Naive thymus-derived CD8-positive, alpha-beta T cell (primary cell): ENCODE measurements around the gene AKAP6. TPM values are rescaled to one million over a fixed set of nuclear protein-coding genes. Genes with fewer than 3 reads are reported as not detected.
"Not testable (repeated sequence)": the region's sequence is repeated elsewhere in the genome, so short reads cannot be mapped to it uniquely, and the experiment has no call there.

Experiments
- ATAC-seq, 2 donors: fragments of 150-1000 bp; cut with Tn5 transposase in 1 of 2; sonication (Bioruptor Pico), chemical (Tn5 transposase) in 1 of 2; 1 replicate in 1 of 2; 2 replicates in 1 of 2; pipeline ENCODE4 v1.10.0; 2021; ENCODE audit warnings: mild to moderate bottlenecking in 2 of 2, moderate library complexity in 2 of 2
- POLR2A ChIA-PET: fragments of 350-600 bp; sonication (Branson Sonifier 250); formaldehyde crosslinking; loops from one replicate; lab custom pipeline; 2021; ENCODE audit warnings: antibody characterized with exemption; lab: Charles Lee
- DNase-seq, 10 donors: peaks; one replicate each; pipeline versions ENCODE4 v3.0.0 to v3.0.0-alpha.2; 2020 to 2022
- H3K27ac Mint-ChIP-seq, 10 donors: one replicate each; pipeline ENCODE4 v1.8.0; 2020 to 2022; ENCODE audit warnings: mild to moderate bottlenecking in 10 of 10, mixed read lengths in 10 of 10, moderate library complexity in 4 of 10, inconsistent platforms in 1 of 10
- H3K27me3 Mint-ChIP-seq, 5 donors: one replicate each; pipeline ENCODE4 v1.8.0; 2021 to 2022; ENCODE audit warnings: mixed read lengths in 5 of 5
- H3K36me3 Mint-ChIP-seq, 3 donors: one replicate each; pipeline ENCODE4 v1.8.0; 2020 to 2022; ENCODE audit warnings: mixed read lengths in 3 of 3, mild to moderate bottlenecking in 2 of 3, inconsistent platforms in 1 of 3
- H3K4me1 Mint-ChIP-seq, 4 donors: one replicate each; pipeline ENCODE4 v1.8.0; 2021 to 2022; ENCODE audit warnings: mixed read lengths in 4 of 4
- H3K4me3 Mint-ChIP-seq, 10 donors: one replicate each; pipeline ENCODE4 v1.8.0; 2020 to 2022; ENCODE audit warnings: mild to moderate bottlenecking in 10 of 10, mixed read lengths in 10 of 10, moderate library complexity in 6 of 10, inconsistent platforms in 1 of 10
- H3K9me3 Mint-ChIP-seq, 9 donors: one replicate each; pipeline ENCODE4 v1.8.0; 2020 to 2022; ENCODE audit warnings: mixed read lengths in 9 of 9, mild to moderate bottlenecking in 3 of 9, inconsistent platforms in 1 of 9, moderate library complexity in 1 of 9
- polyA plus RNA-seq, 3 donors: library from polyadenylated mRNA; unstranded; fragments of 300-500 nt; fragmentation: Illumina TruSeq; gene quantifications; one replicate each; pipeline ENCODE4 v1.2.3, GENCODE V29; 2021
- total RNA-seq, 8 experiments: library from RNA in 2 of 8; stranded (reverse) in 2 of 8; gene quantifications; one replicate each; pipeline ENCODE4 v1.2.3 and lab custom pipeline; 2021 to 2026

Gene AKAP6
- total and polyA plus RNA-seq, 5 experiments from 2014 or later = 1.4 to 4.6 (median 3.2) TPM

DNA sequence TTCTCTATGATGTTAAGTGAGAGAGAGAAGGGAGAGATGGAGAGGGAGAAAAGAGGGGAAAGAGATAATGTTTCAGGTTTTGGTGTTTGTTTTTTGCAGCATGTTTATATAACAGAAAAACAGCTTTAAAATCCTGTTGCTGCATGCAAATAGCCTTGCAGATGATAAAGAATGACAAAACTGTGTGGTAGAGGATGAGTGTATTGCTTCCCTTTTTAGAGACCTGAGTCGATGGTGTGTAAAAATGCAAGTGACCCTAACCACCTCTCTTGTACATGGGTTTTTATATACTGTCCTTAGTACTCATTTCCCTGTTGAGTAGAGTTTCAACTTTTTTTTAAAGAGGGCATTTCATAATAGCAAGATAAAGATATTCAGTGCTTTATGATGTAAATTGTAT, 249.1 kb downstream of the AKAP6 start:
- Mint-ChIP-seq H3K36me3 (no peaks in the 10 kb centered on the region), H3K4me3 (no peak overlapping the region), H3K9me3 (peaks cover 0 to 3% (median 0%) of the 10 kb centered on the region in 9 donors), H3K27ac (no peak overlapping the region), H3K4me1 (no peaks in the 10 kb centered on the region), H3K27me3 (peaks cover 0 to 9% (median 2%) of the 10 kb centered on the region in 5 donors)
- ATAC-seq (no peak), DNase-seq (no peak)
- POLR2A ChIA-PET = no interaction called here

DNA sequence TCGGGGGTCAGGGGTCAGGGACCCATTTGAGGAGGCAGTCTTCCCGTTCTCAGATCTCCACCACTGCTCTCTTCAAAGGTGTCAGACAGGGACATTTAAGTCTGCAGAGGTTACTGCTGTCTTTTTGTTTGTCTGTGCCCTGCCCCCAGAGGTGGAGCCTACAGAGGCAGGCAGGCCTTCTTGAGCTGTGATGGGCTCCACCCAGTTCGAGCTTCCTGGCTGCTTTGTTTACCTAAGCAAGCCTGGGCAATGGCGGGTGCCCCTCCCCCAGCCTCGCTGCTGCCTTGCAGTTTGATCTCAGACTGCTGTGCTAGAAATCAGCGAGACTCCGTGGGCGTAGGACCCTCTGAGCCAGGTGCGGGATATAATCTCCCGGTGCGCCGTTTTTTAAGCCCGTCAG, 254.3 kb downstream of the AKAP6 start:
- H3K4me1 Mint-ChIP-seq, POLR2A ChIA-PET, ATAC-seq, H3K4me3 Mint-ChIP-seq, H3K36me3 Mint-ChIP-seq, DNase-seq, H3K27ac Mint-ChIP-seq: not testable (repeated sequence)
- Mint-ChIP-seq H3K27me3 (peaks cover 0 to 11% (median 5%) of the 10 kb centered on the region in 5 donors), H3K9me3 (peaks cover 0 to 10% (median 5%) of the 10 kb centered on the region in 9 donors)

DNA sequence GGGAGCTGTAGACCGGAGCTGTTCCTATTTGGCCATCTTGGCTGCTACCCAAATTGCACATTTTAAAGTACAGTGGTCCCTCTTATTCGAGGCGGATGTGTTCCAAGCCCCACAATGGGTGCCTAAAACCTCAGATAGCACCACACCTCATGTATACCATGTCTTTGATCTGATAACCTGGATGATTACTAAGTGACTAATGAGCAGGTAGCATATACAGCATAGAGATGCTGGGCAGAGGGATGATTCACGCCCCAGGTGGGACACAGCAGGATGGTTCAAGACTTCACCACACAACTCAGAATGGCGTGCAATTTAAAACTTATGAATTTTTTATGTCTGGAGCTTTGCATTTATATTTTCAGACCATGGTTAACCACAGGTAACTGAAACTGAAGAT, 255.0 kb downstream of the AKAP6 start:
- ATAC-seq (no peak), DNase-seq (no peak)
- peaks cover 0 to 2% (median 0%) of the 10 kb centered on the region in 3 donors for H3K36me3 Mint-ChIP-seq
- no peak overlapping the region for H3K4me3 Mint-ChIP-seq
- no peak overlapping the region for H3K27ac Mint-ChIP-seq
- peaks cover 0 to 11% (median 5%) of the 10 kb centered on the region in 5 donors for H3K27me3 Mint-ChIP-seq
- H3K4me1 Mint-ChIP-seq = no peaks in the 10 kb centered on the region
- H3K9me3 Mint-ChIP-seq = peaks cover 0 to 10% (median 5%) of the 10 kb centered on the region in 9 donors
- POLR2A ChIA-PET = no interaction called here

DNA sequence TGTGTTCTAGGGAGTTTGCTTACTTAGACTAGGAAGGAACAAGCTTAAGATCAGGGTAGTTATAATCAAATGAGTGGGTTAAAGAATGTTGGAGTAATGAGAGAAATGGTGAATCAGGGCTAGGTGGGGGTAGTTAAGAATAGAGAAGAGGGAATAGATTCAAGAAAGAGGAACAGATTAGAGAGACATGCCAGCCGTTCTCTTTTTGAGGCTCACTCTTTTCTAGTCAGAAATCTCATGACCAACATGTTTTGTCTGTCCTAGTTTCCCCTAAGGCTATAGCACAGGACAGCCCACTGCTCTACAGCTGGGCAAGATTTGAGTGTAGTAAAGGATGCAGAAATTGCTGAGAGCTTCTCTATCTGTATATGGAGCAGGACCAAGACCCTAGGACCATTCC, 258.4 kb downstream of the AKAP6 start:
- Mint-ChIP-seq H3K4me3 (no peak overlapping the region), H3K27me3 (peaks cover 0 to 11% (median 4%) of the 10 kb centered on the region in 5 donors), H3K36me3 (peaks cover 0 to 2% (median 0%) of the 10 kb centered on the region in 3 donors), H3K27ac (no peak overlapping the region), H3K9me3 (peaks cover 0 to 10% (median 2%) of the 10 kb centered on the region in 9 donors), H3K4me1 (no peaks in the 10 kb centered on the region)
- ATAC-seq = no peak
- POLR2A ChIA-PET = no interaction called here
- DNase-seq = no peak

DNA sequence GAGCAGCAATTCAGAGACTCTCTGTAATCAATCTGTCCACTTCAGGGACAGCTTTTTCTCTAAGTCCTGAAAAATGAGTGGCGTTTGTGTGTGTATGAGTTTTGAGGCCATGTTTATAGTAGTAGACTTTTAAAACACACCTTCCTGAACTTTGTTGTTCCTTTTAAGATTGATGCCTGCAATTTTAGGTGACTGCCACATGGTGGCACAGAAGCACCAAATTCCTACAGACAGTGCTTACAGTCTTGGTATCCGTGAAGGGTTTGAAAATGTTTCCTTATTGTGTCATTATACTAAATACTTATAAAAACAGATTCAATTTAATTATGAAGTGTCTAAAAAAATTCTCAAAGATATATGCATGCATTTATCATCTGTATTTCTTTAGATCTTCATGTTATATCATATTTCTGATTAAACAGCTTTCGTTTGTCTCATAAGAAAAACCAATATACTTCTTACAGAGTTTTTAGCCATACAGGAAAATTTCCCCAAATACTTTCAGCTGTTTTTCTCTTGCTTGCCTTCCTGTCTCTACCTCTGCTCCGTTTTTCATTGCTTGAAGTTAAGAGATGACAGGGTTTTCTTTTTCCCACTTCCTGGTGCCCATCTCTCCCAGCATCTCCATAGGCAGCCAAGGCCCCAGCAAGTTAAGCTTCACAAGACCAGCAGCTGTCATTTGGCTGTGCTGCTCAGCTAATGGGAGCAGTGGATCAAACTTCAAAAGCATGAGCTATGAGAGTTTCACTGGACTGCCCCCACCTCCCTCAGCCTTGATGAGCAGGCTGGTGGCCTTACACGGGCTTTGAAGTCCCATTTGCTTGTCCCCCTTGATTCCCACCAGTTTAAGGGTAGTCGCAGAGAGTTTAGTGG, 259.6 kb downstream of the AKAP6 start:
- DNase-seq = no peak
- Mint-ChIP-seq H3K36me3 (peaks cover 0 to 2% (median 0%) of the 10 kb centered on the region in 3 donors), H3K4me3 (no peak overlapping the region), H3K9me3 (peaks cover 0 to 10% (median 2%) of the 10 kb centered on the region in 9 donors), H3K4me1 (no peaks in the 10 kb centered on the region), H3K27me3 (peaks cover 0 to 16% (median 4%) of the 10 kb centered on the region in 5 donors), H3K27ac (no peak overlapping the region)
- POLR2A ChIA-PET = no interaction called here
- no peak for ATAC-seq

DNA sequence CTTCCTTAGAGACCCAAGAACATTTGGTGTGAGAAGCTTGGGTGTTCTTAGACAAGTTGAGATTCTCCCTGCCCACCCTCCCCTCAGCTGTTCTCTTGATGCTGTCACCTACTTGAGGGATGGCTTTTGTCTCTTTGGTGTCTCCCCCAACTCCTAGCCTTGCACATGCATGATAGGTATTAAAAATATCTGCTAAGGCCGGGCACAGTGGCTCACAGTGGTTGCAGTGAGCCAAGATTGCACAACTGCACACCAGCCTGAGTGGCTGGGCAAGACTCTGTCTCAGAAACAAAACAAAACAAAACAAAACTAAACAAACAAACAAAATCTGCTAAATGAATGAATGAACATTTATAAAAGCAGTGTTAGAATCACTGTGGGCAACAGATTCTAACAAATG, 261.1 kb downstream of the AKAP6 start:
- DNase-seq (no peak), ATAC-seq (no peak)
- Mint-ChIP-seq H3K4me1 (no peaks in the 10 kb centered on the region), H3K4me3 (no peak overlapping the region), H3K27me3 (peaks cover 0 to 16% (median 4%) of the 10 kb centered on the region in 5 donors), H3K27ac (no peak overlapping the region), H3K9me3 (peaks cover 0 to 9% (median 2%) of the 10 kb centered on the region in 9 donors), H3K36me3 (no peaks in the 10 kb centered on the region)
- POLR2A ChIA-PET = no interaction called here

DNA sequence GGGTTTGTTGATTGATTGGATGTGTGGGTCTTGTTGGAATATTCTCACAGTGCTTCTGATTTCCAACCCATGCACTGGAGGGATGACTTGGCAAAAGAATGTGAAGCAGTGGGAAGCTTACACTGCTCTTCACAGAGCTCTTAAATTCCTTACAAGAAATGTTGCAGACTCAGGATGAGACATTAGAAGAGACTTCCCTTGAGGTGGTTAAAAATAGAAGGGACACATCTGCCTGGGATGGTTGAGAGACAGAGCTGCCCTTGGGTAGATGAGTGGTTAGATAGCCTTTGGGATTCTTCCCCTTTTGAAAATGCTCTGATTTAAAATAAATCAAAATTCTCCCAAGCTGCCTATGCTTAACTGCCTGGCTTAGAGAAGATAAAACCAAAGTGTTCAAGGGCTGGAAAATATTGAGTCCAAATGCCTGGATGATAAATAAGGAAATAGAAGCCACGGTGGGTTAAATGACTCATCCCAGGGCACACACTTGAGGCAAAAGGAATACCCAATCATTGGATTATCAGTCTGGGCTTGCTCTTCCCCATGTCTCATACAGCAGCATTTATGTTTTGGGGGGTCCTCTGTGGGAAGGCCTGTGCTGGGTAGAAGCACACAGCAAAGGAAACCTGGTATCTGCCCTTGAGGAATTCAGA, 264.3 kb downstream of the AKAP6 start:
- Mint-ChIP-seq H3K27me3 (peaks cover 0 to 5% (median 0%) of the 10 kb centered on the region in 5 donors), H3K4me1 (no peaks in the 10 kb centered on the region), H3K9me3 (peaks cover 0 to 4% (median 0%) of the 10 kb centered on the region in 9 donors), H3K27ac (no peak overlapping the region), H3K4me3 (no peak overlapping the region), H3K36me3 (no peaks in the 10 kb centered on the region)
- DNase-seq = no peak
- no peak for ATAC-seq
- POLR2A ChIA-PET = no interaction called here

DNA sequence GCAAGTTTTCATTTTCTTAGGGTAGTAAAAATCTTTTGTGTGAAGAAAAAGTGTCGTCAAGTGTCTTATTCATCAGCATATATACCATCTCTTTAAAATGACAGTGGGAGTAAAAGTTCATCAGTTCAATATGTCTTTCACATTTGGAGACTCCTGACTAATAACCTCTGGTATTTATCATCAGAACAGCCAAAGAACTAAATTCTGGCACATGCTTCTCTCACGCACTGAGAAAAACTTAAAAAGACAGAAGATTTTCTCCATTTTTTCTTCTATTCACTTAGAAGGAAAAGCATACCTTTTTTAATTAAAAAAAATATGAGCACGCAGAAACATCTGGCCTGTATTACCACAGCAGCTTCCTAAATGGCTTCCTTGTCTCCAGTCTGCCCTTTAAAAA, 265.7 kb downstream of the AKAP6 start:
- Mint-ChIP-seq H3K27me3 (peaks cover 0 to 5% (median 0%) of the 10 kb centered on the region in 5 donors), H3K4me1 (no peaks in the 10 kb centered on the region), H3K4me3 (no peak overlapping the region), H3K27ac (no peak overlapping the region), H3K9me3 (peaks cover 0 to 4% (median 0%) of the 10 kb centered on the region in 9 donors), H3K36me3 (no peaks in the 10 kb centered on the region)
- POLR2A ChIA-PET = no interaction called here
- ATAC-seq (no peak), DNase-seq (no peak)

DNA sequence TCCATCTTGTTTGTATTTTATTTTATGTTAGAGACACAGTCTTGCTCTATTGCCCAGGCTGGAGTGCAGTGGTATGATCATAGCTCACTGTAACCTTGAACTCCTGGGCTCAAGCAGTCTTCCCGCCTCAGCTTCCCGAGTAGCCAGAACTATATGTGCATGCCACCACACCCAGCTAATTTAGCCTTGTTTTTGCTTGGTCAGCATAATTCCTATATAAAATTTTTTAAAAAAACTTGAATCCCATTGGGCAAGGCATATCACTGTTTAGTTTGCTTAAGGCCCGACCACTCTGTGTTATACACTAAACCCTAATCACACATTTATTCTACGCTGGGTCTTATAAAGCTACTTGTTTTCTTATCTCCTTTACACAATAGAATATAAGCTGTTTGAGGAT, 266.4 kb downstream of the AKAP6 start:
- POLR2A ChIA-PET = no interaction called here
- H3K4me1 Mint-ChIP-seq = no peaks in the 10 kb centered on the region
- no peak overlapping the region for H3K27ac Mint-ChIP-seq
- ATAC-seq (no peak), DNase-seq (no peak)
- no peak overlapping the region for H3K4me3 Mint-ChIP-seq
- no peaks in the 10 kb centered on the region for H3K36me3 Mint-ChIP-seq
- H3K27me3 Mint-ChIP-seq = peaks cover 0 to 5% (median 0%) of the 10 kb centered on the region in 5 donors
- H3K9me3 Mint-ChIP-seq = peaks cover 0 to 4% (median 0%) of the 10 kb centered on the region in 9 donors

DNA sequence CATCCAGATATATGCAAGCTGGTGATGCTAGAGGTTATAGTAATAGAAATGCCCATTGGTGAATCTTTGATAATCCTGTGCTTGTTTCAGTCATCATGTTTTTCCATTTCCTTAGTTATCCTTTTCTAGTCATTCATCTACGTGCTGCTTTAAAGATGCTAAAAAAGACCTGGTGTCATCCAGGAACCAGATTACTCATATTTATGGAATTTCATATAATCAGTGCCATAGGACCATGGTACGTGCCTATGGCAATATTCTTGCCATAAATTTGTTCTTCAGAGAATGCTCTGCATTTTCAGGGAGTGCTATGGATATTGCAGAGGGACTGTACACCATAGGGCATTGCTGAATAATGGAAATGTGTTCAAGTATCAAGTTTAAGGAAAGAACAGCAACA, 267.3 kb downstream of the AKAP6 start:
- DNase-seq (no peak), ATAC-seq (no peak)
- Mint-ChIP-seq H3K9me3 (peaks cover 0 to 4% (median 0%) of the 10 kb centered on the region in 9 donors), H3K36me3 (no peaks in the 10 kb centered on the region), H3K27me3 (peaks cover 0 to 5% (median 0%) of the 10 kb centered on the region in 5 donors), H3K4me1 (no peaks in the 10 kb centered on the region), H3K27ac (no peak overlapping the region), H3K4me3 (no peak overlapping the region)
- POLR2A ChIA-PET = no interaction called here

DNA sequence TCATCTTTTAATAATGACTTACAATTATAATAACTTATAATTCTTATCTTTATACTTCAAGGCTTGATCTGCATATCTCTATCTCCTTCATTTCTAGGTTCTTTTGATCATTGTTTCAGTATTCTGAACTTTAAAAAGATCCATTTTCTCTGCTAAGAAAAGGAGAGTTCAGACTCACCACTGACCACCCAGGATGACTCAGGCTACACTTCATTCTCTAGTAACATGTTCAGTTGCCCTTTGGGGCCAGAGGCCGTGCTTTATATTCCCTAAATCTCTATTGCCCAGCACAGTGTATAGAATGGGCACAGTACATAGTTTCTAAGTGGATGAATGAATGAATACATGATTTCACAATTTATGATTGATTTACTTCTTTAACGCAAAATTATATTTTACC, 268.7 kb downstream of the AKAP6 start:
- H3K4me1 Mint-ChIP-seq = no peaks in the 10 kb centered on the region
- H3K9me3 Mint-ChIP-seq = peaks cover 0 to 4% (median 0%) of the 10 kb centered on the region in 9 donors
- no peak overlapping the region for H3K27ac Mint-ChIP-seq
- POLR2A ChIA-PET = no interaction called here
- no peaks in the 10 kb centered on the region for H3K36me3 Mint-ChIP-seq
- no peak overlapping the region for H3K4me3 Mint-ChIP-seq
- peaks cover 0 to 8% (median 0%) of the 10 kb centered on the region in 5 donors for H3K27me3 Mint-ChIP-seq
- no peak for ATAC-seq
- no peak for DNase-seq

DNA sequence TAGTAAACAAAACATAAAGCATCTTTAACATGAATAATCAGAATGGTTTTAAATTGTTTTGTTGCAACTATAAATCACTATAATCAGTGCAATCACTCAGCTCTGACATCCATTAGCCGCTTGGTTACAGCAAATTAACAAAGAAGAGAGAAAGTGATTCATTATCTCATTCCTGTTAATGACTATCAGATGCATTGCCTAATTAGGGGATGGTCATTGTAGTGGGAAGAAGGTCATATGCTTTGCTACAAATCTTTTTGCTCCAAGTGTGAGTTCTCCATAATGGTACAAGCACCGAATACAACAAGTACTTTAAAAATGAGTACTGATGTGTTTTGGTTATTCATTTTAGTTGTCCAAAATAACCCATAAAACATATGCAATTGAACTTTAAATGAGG, 272.0 kb downstream of the AKAP6 start:
- ATAC-seq = no peak
- H3K9me3 Mint-ChIP-seq = peaks cover 0 to 2% (median 0%) of the 10 kb centered on the region in 9 donors
- POLR2A ChIA-PET = no interaction called here

DNA sequence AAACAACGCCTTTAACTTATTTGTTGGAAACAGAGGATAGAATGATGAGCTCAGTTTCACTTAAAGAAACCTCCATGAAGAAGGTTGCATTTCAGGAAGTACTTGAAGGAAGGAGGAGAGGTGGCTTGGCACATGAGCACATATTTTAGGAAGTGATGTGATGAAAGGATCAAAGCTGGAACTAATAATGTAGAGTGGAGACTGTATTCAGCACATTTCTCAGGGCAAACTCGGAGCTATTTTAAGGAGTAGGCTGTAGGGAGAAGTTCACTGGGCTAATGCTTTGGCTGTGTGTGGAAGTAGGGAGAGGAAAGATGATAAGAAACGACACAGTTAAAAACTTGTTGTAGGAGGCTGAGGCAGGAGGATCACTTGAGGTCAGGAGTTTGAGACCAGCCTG, 272.8 kb downstream of the AKAP6 start:
- Mint-ChIP-seq H3K27me3 (peaks cover 0 to 3% (median 0%) of the 10 kb centered on the region in 5 donors), H3K4me1 (no peaks in the 10 kb centered on the region), H3K9me3 (peaks cover 0 to 2% (median 0%) of the 10 kb centered on the region in 9 donors), H3K36me3 (no peaks in the 10 kb centered on the region), H3K4me3 (no peak overlapping the region), H3K27ac (no peak overlapping the region)
- DNase-seq (no peak), ATAC-seq (no peak)
- POLR2A ChIA-PET = no interaction called here

More for the DNA sequence above, 272.0 kb downstream of the AKAP6 start:
- Mint-ChIP-seq H3K4me3 (no peak overlapping the region), H3K36me3 (no peaks in the 10 kb centered on the region), H3K4me1 (no peaks in the 10 kb centered on the region), H3K27ac (no peak overlapping the region), H3K27me3 (peaks cover 0 to 3% (median 0%) of the 10 kb centered on the region in 5 donors)
- no peak for DNase-seq
